NT2/D1 (cell line): ENCODE data around the gene COLEC12.

Experiments used
- DNase-seq: peaks from one replicate; pipeline ENCODE4 v3.0.0-alpha.2; 2011; ENCODE audit warnings: low read depth, low spot score
- H3K27me3 ChIP-seq: 2 replicates; pipeline ENCODE4 v1.6.0; 2011; ENCODE audit warnings: mild to moderate bottlenecking; ENCODE audit not compliant: insufficient read length, insufficient read depth
- H3K36me3 ChIP-seq: 2 replicates; pipeline ENCODE4 v1.6.1; 2011; ENCODE audit warnings: mild to moderate bottlenecking, low read length, mixed read lengths; ENCODE audit not compliant: insufficient read depth, insufficient read length
- H3K4me1 ChIP-seq: 2 replicates; pipeline ENCODE4 v1.5.1; 2011; ENCODE audit not compliant: insufficient read depth, insufficient read length
- H3K4me3 ChIP-seq: 2 replicates; pipeline ENCODE4 v1.5.1; 2011; ENCODE audit warnings: low read depth; ENCODE audit not compliant: insufficient read length
- H3K9ac ChIP-seq: 2 replicates; pipeline ENCODE4 v1.6.0; 2011; ENCODE audit warnings: low read depth; ENCODE audit not compliant: insufficient read length
- H3K9me3 ChIP-seq: 2 replicates; pipeline ENCODE4 v1.5.1; 2011; ENCODE audit warnings: mild to moderate bottlenecking, low read length; ENCODE audit not compliant: insufficient read depth
- SUZ12 ChIP-seq: IDR thresholded peaks from 2 replicates; pipeline ENCODE4 v1.6.1; 2011; ENCODE audit not compliant: insufficient read length, insufficient read depth; ENCODE audit errors: extremely low read depth
- YY1 ChIP-seq: IDR thresholded peaks from 2 replicates; pipeline ENCODE4 v1.6.1; 2011; ENCODE audit not compliant: insufficient read length, insufficient read depth
- ZNF274 ChIP-seq: IDR thresholded peaks from 2 replicates; pipeline ENCODE4 v1.6.1; 2011; ENCODE audit warnings: mild to moderate bottlenecking, low read depth, low read length

The COLEC12 gene

GRCh38 chr18:448116-448790 is 52.2 kb downstream of the COLEC12 start:
- Histone ChIP-seq H3K9ac (no peak overlapping the region), H3K27me3 (no peaks in the 10 kb centered on the region), H3K4me3 (no peak overlapping the region), H3K36me3 (no peaks in the 10 kb centered on the region), H3K4me1 (no peaks in the 10 kb centered on the region), H3K9me3 (no peaks in the 10 kb centered on the region)
- DNase-seq: no peak
- TF ChIP-seq YY1: no peak
- no peak for TF ChIP-seq SUZ12
- TF ChIP-seq ZNF274: no peak

DNA sequence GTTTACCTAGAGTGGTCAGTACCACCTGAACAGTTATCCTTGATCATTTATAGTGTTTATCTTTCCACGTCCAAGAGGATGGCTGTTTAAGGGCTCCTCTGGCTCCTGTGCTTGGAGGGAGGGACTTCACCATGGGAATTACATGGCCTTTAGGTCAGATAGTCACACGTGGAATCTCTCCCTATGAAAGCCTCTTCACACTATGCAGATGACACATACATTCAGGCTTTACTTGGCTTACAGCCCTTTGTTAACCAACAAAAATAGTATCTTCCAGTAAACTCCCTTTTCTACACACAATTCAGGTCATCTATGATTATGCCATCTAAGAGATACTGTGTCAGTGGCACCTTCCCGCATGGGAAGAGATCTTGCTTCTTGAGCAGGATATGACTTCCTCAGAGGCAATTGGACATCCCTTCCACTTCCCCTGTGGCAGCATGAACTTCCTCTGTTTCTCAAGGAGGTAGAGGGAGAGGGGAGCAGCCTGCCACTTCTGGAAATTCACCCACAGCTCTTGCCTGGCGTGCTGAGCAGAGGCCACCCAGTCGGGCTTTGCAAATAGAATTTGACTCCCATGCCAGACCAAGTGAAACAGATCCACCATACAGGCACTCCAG is 53.5 kb downstream of the COLEC12 start:
- DNase-seq: no peak
- TF ChIP-seq YY1 (no peak), ZNF274 (no peak), SUZ12 (no peak)
- no peak overlapping the region for H3K9ac ChIP-seq
- H3K9me3 ChIP-seq: no peaks in the 10 kb centered on the region
- H3K27me3 ChIP-seq: no peaks in the 10 kb centered on the region
- no peaks in the 10 kb centered on the region for H3K36me3 ChIP-seq
- H3K4me1 ChIP-seq: no peaks in the 10 kb centered on the region
- no peak overlapping the region for H3K4me3 ChIP-seq

GRCh38 chr18:445055-445454 is 55.4 kb downstream of the COLEC12 start:
- H3K9ac ChIP-seq: no peak overlapping the region
- H3K4me3 ChIP-seq: no peak overlapping the region
- DNase-seq: no peak
- no peak for TF ChIP-seq SUZ12
- TF ChIP-seq ZNF274: no peak
- TF ChIP-seq YY1: no peak
- no peaks in the 10 kb centered on the region for H3K27me3 ChIP-seq
- H3K9me3 ChIP-seq: no peaks in the 10 kb centered on the region
- H3K4me1 ChIP-seq: no peaks in the 10 kb centered on the region
- no peaks in the 10 kb centered on the region for H3K36me3 ChIP-seq

GRCh38 chr18:438571-438970 is 61.9 kb downstream of the COLEC12 start:
- TF ChIP-seq YY1 (no peak), ZNF274 (no peak), SUZ12 (no peak)
- H3K9me3 ChIP-seq: peaks cover 6% of the 10 kb centered on the region; the same call in 1 of the 2 replicates
- no peak overlapping the region for H3K4me3 ChIP-seq
- H3K9ac ChIP-seq: no peak overlapping the region
- H3K4me1 ChIP-seq: no peaks in the 10 kb centered on the region
- no peaks in the 10 kb centered on the region for H3K27me3 ChIP-seq
- no peaks in the 10 kb centered on the region for H3K36me3 ChIP-seq
- no peak for DNase-seq

DNA sequence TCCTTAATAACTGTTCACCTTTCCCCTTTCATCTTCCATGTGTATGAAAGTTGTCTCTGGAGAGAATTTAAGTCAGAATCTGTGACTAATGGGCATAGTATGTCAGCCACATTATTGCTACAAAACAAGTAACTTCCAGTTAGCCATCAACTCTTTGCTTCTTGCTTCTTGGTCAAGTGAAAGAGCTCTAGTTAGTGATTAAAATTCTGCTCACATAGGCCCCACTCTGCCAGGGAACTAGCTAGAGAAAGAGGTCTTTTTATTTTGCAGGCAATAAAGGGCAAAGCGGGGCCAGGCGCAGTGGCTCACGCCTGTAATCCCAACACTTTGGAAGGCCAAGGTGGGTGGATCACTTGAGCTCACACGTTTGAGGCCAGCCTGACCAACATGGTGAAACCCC is 64.6 kb downstream of the COLEC12 start:
- Histone ChIP-seq H3K4me3 (no peak overlapping the region), H3K9me3 (peaks cover 6% of the 10 kb centered on the region; the same call in 1 of the 2 replicates), H3K4me1 (no peaks in the 10 kb centered on the region), H3K9ac (no peak overlapping the region), H3K27me3 (no peaks in the 10 kb centered on the region), H3K36me3 (no peaks in the 10 kb centered on the region)
- TF ChIP-seq YY1 (no peak), ZNF274 (no peak), SUZ12 (no peak)
- DNase-seq: no peak

DNA sequence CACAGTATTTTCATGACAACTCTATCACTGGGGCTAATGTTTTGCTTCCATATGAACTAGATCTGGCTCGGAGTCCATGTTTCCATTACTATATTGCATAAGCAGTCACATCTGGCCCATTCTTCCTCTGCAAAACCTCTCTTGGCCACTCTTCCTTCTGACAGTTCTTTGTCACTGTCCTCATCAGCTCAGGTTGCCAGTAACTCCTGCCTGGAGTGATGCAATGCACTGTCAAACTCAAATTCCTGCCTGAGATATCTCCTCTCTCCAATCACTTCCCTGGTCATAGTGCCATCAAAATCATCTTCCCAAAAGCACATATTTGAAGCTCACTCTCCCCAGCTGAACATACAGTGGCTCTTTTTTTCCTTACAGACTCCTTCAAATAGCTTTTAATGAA is 66.1 kb downstream of the COLEC12 start:
- Histone ChIP-seq H3K36me3 (no peaks in the 10 kb centered on the region), H3K4me1 (no peaks in the 10 kb centered on the region), H3K9ac (no peak overlapping the region), H3K27me3 (no peaks in the 10 kb centered on the region), H3K9me3 (peaks cover 6% of the 10 kb centered on the region; the same call in 1 of the 2 replicates), H3K4me3 (no peak overlapping the region)
- DNase-seq: no peak
- TF ChIP-seq SUZ12: no peak
- no peak for TF ChIP-seq YY1
- TF ChIP-seq ZNF274: no peak

GRCh38 chr18:433960-434359 is 66.5 kb downstream of the COLEC12 start:
- TF ChIP-seq ZNF274 (no peak), YY1 (no peak), SUZ12 (no peak)
- no peak overlapping the region for H3K9ac ChIP-seq
- no peak for DNase-seq
- H3K36me3 ChIP-seq: no peaks in the 10 kb centered on the region
- H3K4me1 ChIP-seq: no peaks in the 10 kb centered on the region
- H3K9me3 ChIP-seq: peaks cover 6% of the 10 kb centered on the region; the same call in 1 of the 2 replicates
- no peaks in the 10 kb centered on the region for H3K27me3 ChIP-seq
- no peak overlapping the region for H3K4me3 ChIP-seq
